ENCODE data around the gene DHX32. TPM values are rescaled to one million over a fixed set of nuclear protein-coding genes. Genes with fewer than 3 reads are reported as not detected.
"Not testable (repeated sequence)": the region's sequence is repeated elsewhere in the genome, so short reads cannot be mapped to it uniquely, and the experiment has no call there.

The DHX32 gene
- total RNA-seq, 1 donor from 2014 or later = 33.6 TPM

DNA sequence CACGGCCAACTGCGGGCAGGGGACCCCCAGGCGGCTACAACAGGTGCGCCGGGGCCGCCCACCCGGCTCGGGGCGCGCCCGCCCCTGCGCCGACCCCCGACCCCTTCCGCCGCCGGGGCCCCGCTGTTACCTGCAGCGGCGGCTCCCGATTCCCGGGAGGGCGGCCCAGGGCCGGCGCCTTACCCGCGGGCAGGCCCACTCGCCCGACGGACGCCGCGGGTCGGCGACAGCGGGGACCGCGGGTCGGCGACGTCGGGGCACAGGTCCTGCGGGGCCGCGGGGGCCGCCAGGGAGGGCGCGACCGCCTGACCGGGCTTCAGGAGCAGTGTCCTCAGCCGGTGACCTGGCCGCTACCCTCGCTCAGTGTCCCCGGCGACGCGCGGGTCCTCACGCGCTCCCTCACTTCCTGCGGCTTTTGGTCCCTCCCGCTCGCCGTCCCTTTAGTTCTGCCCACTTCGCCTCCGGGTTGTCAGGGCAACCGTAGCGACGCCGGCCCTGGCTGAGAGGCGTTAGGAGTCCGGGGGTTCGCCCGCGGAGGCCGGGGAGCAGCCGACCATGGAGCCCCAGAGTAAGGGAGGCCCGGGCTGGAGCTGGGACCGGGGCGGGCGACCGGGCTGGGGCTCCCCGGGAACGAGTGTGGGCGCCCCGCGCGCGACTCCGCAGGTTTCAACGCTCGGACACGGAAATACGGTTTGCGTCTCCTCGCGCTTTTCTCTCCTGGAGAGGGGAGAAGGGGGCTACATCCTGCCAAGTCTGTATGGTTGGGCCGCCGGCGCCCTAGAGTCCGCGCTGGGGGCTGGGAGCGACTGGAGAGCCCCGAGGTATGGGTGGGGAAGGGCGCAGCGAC lies 15.2 kb upstream of the DHX32 start, which contains the start of gene FANK1:
FANK1 (plus strand) TSS at position 477 of the 847 bp plus-strand sequence; CDS start at position 556, 79 bp downstream.
- peak; percentile 86 for ATAC-seq

DNA sequence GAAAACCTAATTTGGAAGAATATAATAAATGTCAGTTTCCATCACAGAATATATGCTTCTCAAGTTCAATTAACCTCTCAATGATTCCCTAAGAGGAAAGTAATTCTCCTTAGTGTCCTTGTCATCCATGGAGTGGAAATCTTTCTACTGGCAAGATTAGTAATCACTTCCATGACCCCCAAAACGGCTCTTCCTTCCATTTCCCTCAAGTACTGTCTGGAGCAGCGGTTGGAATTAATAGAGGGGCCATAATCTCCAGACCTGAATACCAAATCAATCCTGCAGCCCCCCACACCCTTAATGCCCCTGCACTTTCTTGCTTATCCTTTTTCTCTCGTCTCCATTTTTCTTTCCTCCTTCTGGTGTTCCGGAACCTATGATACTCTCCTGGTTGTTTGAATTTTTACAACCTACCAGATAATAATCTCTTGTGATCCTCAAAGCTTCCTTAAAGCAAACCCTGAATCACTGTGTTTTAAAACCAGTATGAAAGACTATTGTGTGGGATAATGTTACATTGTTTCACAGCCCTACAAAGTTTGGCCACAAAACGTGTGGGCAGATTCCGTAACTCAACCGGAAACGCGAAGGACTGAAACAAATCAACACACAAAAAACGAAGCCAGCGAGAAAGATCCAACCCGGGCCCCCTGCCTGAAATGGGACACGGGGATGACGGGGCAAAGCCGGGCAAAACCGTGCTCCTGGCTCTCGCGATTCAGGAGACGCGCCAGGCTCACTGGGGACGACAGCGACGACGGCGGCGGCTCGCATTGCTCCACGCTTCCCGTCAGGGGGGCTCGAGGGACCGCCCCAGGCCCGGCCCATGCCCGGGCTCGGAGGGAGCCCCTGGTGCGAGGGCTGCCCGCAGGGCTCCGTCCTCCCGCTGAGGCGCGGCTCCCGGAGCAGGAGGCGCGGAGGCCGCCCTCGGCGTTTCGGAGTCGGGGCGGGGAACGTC lies 14.3 kb upstream of the DHX32 start:
- ATAC-seq = peak; percentile 67

GRCh38 chr10:125894176-125894575 lies 13.1 kb upstream of the DHX32 start:
- ATAC-seq = not testable (repeated sequence)

DNA sequence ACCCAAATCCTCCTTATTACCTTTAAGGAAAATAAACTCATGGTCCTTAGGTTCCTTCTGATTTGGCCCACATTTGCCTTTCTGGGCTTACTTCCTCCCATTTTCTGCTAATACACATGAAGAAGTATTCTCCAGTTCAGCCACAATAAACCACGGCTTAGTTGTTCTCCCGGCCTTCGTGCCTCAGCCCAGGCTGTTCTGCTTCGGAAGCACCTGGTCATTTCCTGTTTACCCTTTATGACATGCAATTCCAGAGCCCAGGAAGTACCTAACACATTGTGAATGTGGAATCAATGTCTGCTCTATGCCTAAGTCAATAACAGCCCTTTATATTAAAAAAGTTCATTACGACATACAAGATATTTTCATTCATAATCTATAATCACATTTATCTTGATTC lies 11.3 kb upstream of the DHX32 start:
- ATAC-seq = not testable (repeated sequence)

DNA sequence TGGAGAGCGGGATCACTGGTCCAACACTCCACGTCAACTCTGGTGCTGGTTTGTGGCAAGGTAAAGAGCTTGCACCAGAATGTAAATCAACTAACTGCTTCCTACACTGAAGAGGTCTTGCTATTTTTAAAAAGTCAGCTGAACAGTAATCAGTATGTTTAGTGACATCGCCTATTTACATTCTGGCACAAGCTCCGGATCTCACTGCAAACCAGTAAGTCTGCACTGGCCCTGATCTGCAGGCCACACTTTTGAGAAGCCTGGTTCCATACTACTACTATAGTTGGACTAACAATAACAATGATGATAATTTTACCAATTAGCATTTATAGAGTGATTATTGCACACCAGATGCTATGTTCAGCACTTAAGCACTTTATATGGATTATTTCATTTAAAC lies 8.3 kb upstream of the DHX32 start:
- ATAC-seq = not testable (repeated sequence)

DNA sequence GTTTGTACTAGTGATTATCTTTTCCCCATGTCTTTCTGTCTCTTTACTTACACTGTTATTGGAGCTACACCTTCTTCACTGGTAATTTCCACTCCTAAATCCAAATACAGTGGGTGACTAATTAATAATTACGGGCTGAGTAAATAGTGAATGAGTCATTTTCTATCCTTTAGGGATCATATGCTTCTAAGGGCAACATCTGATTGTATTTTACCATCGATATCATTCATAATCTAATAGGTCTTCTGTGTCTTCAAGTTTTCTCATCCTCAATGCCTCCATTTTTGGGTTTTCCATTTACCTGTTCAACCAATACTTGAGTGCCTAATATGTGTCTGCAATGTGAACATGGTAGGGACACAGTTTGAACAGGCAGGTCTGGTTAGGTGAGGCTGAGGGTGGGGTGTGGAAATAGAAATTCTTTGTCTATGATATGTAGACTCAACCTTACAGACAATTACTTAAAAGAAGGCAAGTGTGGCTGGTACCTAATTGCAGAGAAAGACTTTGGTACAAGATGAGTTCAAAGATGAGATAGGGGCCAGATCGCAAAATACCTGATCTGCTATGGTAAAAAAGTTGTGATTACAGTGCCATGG lies 5.9 kb upstream of the DHX32 start:
- ATAC-seq = peak; percentile 84

DNA sequence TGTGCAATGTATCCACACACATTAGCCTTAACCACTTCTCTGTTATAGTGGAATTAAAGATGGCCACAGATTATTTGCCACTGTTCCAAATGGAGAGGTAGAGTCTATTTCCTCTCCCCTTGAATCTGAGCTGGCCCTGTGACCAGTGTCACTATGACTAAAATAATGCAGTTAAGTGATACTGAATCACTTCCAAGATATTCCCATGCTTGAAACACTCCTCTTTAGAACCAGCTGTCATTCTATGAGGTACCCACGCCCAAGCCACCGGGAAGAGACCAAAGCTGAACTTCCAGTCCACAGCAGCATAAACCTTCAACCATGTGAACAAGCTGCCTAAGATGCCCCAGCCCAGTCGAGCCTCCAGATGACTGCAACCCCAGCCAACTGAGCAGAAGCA lies 2.1 kb upstream of the DHX32 start:
- peak; percentile 45 for ATAC-seq

GRCh38 chr10:125882596-125882995 lies 1.5 kb upstream of the DHX32 start:
- ATAC-seq = no peak

GRCh38 chr10:125880719-125881118 lies 373 bp downstream of the DHX32 start:
- ATAC-seq = no peak

GRCh38 chr10:125878957-125879835 lies 1.9 kb downstream of the DHX32 start:
- peak; percentile 60 for ATAC-seq

DNA sequence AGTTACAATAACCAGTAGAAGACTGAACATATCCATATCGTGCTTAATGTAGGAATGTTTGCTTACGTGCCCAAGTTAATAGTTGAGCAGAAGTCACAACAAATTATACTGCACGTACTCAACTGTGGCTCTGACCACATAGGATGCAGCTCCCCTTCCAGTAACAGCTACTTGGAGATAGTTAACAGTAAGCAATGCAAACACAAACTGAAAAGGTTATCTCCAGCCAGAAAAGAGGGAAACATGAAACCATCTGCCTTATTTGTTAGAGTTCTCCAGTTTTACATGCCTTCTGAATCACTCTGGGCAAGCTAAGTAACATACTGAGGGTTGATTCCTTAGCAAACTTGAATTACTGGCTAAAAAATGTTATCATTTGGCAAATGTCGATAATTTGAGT lies 9.8 kb downstream of the DHX32 start:
- ATAC-seq = no peak

GRCh38 chr10:125868372-125868975 lies 12.6 kb downstream of the DHX32 start:
- peak; percentile 34 for ATAC-seq

DNA sequence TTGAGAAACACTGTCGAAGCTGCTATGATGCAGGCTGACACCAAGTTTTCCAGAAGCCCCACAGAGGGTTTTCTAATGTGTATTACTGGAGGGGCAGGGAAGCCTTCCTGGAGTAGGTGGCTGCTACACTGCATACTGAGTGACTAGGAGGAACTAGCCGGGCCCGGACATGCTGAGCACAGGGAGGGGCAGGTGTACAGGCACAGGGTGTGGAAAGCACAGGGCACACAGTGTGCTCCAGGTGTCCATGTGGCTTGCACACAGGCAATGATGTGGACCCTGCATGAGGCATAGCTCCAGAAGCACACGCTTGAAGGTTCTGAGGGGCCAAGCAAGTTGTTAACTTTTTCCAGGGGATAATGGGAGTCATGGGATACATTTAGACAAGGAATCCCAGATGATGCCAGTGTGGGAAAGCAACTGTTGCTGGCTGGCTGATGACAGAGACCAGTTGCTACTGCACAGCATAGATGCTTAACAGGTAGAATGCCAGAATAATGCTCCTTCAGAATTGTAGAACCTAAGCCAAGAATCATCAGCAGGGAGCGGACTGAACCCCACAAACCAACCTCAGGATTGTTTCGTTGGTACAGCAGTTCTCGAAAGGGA lies 14.6 kb downstream of the DHX32 start:
- peak; percentile 99 for ATAC-seq

DNA sequence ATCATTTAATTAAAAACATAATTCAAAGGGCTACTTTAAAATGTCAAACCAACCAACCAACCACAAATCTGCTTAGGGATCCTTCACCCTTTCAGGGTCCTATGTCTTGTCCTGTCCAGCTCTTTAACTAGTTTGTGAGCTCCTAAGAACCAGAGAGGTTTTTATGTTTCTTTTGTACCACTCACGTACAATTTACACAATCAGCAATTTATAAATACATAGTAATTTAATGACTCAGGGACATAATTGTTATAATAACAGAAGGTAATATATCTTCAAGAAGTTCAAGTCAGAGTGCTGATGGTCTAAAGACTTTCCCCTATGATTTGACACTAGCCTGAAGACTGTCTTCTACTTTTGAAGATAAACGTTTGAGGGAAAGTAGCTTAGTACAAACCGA lies 16.0 kb downstream of the DHX32 start:
- no peak for ATAC-seq

DNA sequence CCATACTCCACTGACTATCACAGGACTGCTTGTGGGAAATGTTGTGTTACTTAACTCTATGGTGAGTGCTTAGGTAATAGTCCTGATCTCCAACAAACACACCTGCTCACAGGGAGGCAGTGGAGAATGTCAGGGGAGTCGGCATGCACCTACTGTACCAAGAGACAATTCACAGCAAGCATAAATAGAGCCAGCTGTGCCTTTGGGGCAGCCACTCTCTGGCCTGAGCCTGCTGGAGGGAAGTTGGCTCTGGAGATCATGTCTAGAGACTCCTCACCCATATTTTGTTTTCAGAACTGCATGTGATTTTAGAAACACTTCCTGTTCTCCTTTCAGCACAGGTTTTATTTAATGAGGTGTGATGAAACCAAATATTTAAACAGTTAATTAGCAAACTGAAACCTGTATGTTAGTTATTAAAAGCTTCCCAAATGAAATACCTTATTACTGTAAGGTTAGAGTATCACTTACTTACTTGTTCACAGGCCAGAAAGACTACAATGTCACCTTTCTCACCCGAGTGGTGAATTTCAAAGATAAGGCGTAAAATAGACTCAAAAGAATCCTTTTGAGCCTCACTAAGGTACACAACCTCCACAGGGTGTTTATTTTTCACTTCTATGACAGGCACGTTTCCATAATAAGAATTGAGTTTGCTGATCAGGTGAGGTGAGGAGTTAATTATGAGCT lies 21.8 kb downstream of the DHX32 start:
- no peak for ATAC-seq

DNA sequence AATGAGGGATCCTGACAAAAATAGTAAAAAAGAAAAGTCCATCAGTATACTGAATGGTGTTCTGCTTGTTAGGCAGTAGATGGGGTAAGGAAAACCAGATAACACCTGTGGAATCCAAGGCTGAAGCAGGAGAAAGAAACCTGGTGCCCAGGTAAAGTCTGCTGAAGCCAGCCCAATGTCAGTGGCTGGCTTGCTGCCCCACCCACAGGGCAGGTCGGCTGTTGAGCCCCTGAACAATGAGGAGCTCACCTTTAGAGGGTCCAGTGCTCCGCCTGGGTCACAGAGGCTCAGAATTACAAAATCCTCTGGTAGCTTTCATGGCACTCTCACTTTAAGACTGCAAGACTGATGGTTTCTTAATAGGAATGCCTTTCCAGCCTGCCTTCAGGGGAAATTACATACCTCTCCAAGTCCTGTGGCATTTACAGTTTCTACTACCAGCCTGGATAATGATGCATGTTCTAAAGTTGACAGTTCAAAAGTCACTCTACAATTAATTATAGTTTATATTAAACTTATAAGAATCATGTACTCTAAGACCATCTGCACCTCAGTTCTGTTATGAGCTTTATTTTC lies 23.8 kb downstream of the DHX32 start:
- ATAC-seq = no peak

DNA sequence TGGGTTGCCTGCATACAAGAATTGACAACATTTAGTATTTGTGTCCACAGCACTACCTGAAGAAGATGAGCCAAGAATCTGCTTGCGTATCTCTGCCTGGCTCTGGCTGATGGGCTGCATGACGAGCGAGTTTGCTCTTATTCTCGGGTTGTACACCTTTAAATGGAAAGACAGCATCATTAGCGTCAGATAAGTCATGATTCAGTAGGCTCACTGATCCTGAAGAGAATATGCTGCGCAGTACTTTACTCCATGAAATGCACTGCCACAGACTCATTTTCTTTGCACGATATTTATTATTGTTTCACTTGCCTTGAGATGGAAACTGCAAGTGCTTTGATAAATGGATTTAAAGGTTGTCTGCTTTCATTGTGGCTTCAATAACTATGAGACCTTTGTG lies 28.6 kb downstream of the DHX32 start:
- no peak for ATAC-seq

GRCh38 chr10:125850766-125851731 lies 30.0 kb downstream of the DHX32 start:
- ATAC-seq = no peak

GRCh38 chr10:125849448-125849847 lies 31.6 kb downstream of the DHX32 start:
- ATAC-seq = no peak
